OCI-LY1 (cell line): Measurements from ENCODE around the gene STAT3.
"Not testable (repeated sequence)": the region's sequence is repeated elsewhere in the genome, so short reads cannot be mapped to it uniquely, and the experiment has no call there.

Source experiments
- H2AFZ ChIP-seq: fragments of 200-600 bp; sonication (generic), shearing (Covaris generic); 2 replicates; pipeline ENCODE4 v1.6.0; 2014; ENCODE audit warnings: antibody characterized with exemption, mild to moderate bottlenecking, low read length
- H3F3A ChIP-seq: fragments of 200-600 bp; sonication (generic), shearing (Covaris generic); 2 replicates; pipeline ENCODE4 v1.6.0; 2014; ENCODE audit warnings: mild to moderate bottlenecking, antibody characterized with exemption, low read length, moderate library complexity; ENCODE audit not compliant: insufficient read depth
- H3K27ac ChIP-seq: fragments of 200-600 bp; sonication (generic); 2 replicates; pipeline ENCODE4 v1.5.1; 2014; ENCODE audit warnings: low read length, mixed run types, mild to moderate bottlenecking, low read depth; ENCODE audit not compliant: poor library complexity, severe bottlenecking
- H3K27me3 ChIP-seq: fragments of 200-600 bp; sonication (generic); 2 replicates; pipeline ENCODE4 v1.6.0; 2014; ENCODE audit warnings: antibody characterized with exemption, mild to moderate bottlenecking, low read length, moderate library complexity; ENCODE audit not compliant: insufficient read depth
- H3K36me3 ChIP-seq: fragments of 200-600 bp; sonication (generic); 2 replicates; pipeline ENCODE4 v1.6.1; 2014; ENCODE audit warnings: mild to moderate bottlenecking, antibody characterized with exemption, low read length, moderate library complexity, mixed read lengths; ENCODE audit not compliant: insufficient read depth
- H3K4me1 ChIP-seq: fragments of 200-600 bp; sonication (generic); 2 replicates; pipeline ENCODE4 v1.5.1; 2014; ENCODE audit warnings: mild to moderate bottlenecking, low read length, moderate library complexity; ENCODE audit not compliant: insufficient read depth, severe bottlenecking
- H3K4me2 ChIP-seq: fragments of 200-600 bp; sonication (generic), shearing (Covaris generic); 2 replicates; pipeline ENCODE4 v1.6.1; 2014; ENCODE audit warnings: low read length
- H3K4me3 ChIP-seq: fragments of 200-600 bp; sonication (generic); 2 replicates; pipeline ENCODE4 v1.5.1; 2014; ENCODE audit warnings: low read length, low read depth, mild to moderate bottlenecking, mixed read lengths; ENCODE audit not compliant: poor library complexity, severe bottlenecking
- H3K79me2 ChIP-seq: fragments of 200-600 bp; shearing (Covaris generic); 2 replicates; pipeline ENCODE4 v1.6.1; 2016; ENCODE audit warnings: mixed run types, low read length, mixed read lengths; ENCODE audit not compliant: insufficient read depth
- H3K9ac ChIP-seq: fragments of 200-600 bp; sonication (generic), shearing (Covaris generic); 2 replicates; pipeline ENCODE4 v1.6.1; 2014; ENCODE audit warnings: mild to moderate bottlenecking, low read length, mixed read lengths
- H3K9me2 ChIP-seq: fragments of 200-600 bp; sonication (generic), shearing (Covaris generic); 2 replicates; pipeline ENCODE4 v1.6.1; 2014; ENCODE audit warnings: low read depth, mild to moderate bottlenecking, low read length, mixed read lengths
- H3K9me3 ChIP-seq: fragments of 200-600 bp; shearing (Covaris generic); 2 replicates; pipeline ENCODE4 v1.6.1; 2014; ENCODE audit warnings: low read length, mixed read lengths
- H4K20me1 ChIP-seq: fragments of 200-600 bp; sonication (generic), shearing (Covaris generic); 2 replicates; pipeline ENCODE4 v1.6.0; 2016; ENCODE audit warnings: mild to moderate bottlenecking, low read length; ENCODE audit not compliant: insufficient read depth
- EZH2 ChIP-seq: fragments of 200-600 bp; sonication (generic), shearing (Covaris generic); IDR thresholded peaks from 2 replicates; pipeline ENCODE4 v1.8.0; 2017; ENCODE audit warnings: borderline replicate concordance, mixed run types, mild to moderate bottlenecking, antibody characterized with exemption, low read length, moderate library complexity, mixed read lengths
- TF ChIP-seq, protein P1 (sequence below): fragments of 200-600 bp; sonication (generic), shearing (Covaris generic); IDR thresholded peaks from 2 replicates; pipeline ENCODE4 v1.5.1; 2017; ENCODE audit warnings: mild to moderate bottlenecking, antibody characterized with exemption, low read length, moderate library complexity, mixed read lengths

Gene STAT3

GRCh38 chr17:42403150-42403549 is 14.9 kb upstream of the STAT3 start:
- Histone ChIP-seq H3K4me3 (no peak overlapping the region), H3K4me2 (no peak overlapping the region), H3K27ac (no peak overlapping the region), H3K36me3 (no peaks in the 10 kb centered on the region), H3K9ac (no peak overlapping the region), H3K9me2 (no peaks in the 10 kb centered on the region), H4K20me1 (no peaks in the 10 kb centered on the region), H3F3A (no peaks in the 10 kb centered on the region), H3K79me2 (no peaks in the 10 kb centered on the region), H3K9me3 (no peaks in the 10 kb centered on the region), H3K4me1 (no peaks in the 10 kb centered on the region), H2AFZ (no peak overlapping the region), H3K27me3 (peaks cover 10% of the 10 kb centered on the region; the same call in 1 of the 2 replicates)
- no peak for TF ChIP-seq EZH2
- TF ChIP-seq, protein P1, sequence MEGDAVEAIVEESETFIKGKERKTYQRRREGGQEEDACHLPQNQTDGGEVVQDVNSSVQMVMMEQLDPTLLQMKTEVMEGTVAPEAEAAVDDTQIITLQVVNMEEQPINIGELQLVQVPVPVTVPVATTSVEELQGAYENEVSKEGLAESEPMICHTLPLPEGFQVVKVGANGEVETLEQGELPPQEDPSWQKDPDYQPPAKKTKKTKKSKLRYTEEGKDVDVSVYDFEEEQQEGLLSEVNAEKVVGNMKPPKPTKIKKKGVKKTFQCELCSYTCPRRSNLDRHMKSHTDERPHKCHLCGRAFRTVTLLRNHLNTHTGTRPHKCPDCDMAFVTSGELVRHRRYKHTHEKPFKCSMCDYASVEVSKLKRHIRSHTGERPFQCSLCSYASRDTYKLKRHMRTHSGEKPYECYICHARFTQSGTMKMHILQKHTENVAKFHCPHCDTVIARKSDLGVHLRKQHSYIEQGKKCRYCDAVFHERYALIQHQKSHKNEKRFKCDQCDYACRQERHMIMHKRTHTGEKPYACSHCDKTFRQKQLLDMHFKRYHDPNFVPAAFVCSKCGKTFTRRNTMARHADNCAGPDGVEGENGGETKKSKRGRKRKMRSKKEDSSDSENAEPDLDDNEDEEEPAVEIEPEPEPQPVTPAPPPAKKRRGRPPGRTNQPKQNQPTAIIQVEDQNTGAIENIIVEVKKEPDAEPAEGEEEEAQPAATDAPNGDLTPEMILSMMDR = peak; percentile 57

DNA sequence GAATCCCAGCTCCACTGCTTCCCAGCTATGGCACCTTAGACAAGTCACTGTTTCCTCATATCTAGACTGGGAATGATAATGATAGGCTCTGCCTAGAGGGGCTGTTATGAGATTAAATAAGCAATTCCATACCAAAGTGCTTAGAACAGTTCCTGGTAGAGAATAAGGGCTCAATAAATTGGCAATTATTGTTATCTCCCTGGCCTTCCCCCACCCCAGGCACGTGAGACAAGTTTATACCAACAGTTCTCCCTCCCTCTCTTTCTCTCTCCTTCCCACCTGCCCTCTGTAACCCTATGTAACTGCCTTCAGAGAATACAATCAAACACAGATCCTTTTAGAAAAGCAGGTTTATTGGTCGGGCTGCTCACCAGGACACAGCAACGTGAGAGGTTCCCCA is 13.9 kb upstream of the STAT3 start:
- H3K79me2 ChIP-seq = no peaks in the 10 kb centered on the region
- H3K27ac ChIP-seq = no peak overlapping the region
- no peak overlapping the region for H3K9ac ChIP-seq
- no peaks in the 10 kb centered on the region for H3F3A ChIP-seq
- no peak overlapping the region for H3K4me3 ChIP-seq
- H4K20me1 ChIP-seq = no peaks in the 10 kb centered on the region
- no peaks in the 10 kb centered on the region for H3K4me1 ChIP-seq
- no peak for TF ChIP-seq EZH2
- TF ChIP-seq, protein P1 = no peak
- no peak overlapping the region for H3K4me2 ChIP-seq
- H3K36me3 ChIP-seq = no peaks in the 10 kb centered on the region
- no peaks in the 10 kb centered on the region for H3K9me2 ChIP-seq
- H2AFZ ChIP-seq = no peak overlapping the region
- H3K27me3 ChIP-seq = peaks cover 10% of the 10 kb centered on the region; the same call in 1 of the 2 replicates
- no peaks in the 10 kb centered on the region for H3K9me3 ChIP-seq

GRCh38 chr17:42400844-42401375 is 12.7 kb upstream of the STAT3 start:
- H3K9me3 ChIP-seq, H4K20me1 ChIP-seq, H3K36me3 ChIP-seq, H3K4me1 ChIP-seq, H3K9ac ChIP-seq, H3K27ac ChIP-seq, H2AFZ ChIP-seq, H3K9me2 ChIP-seq, H3K4me2 ChIP-seq, H3F3A ChIP-seq, H3K4me3 ChIP-seq, H3K79me2 ChIP-seq, H3K27me3 ChIP-seq: not testable (repeated sequence)

- H3F3A ChIP-seq = no peaks in the 10 kb centered on the region
- no peaks in the 10 kb centered on the region for H4K20me1 ChIP-seq
- no peaks in the 10 kb centered on the region for H3K36me3 ChIP-seq
- no peaks in the 10 kb centered on the region for H3K9me3 ChIP-seq
- TF ChIP-seq EZH2 = no peak
- TF ChIP-seq, protein P1 = no peak
- no peak overlapping the region for H3K4me3 ChIP-seq
- H3K4me2 ChIP-seq = no peak overlapping the region
- no peak overlapping the region for H3K9ac ChIP-seq
- H2AFZ ChIP-seq = no peak overlapping the region
- H3K4me1 ChIP-seq = no peaks in the 10 kb centered on the region
- no peaks in the 10 kb centered on the region for H3K9me2 ChIP-seq
- no peak overlapping the region for H3K27ac ChIP-seq
- H3K79me2 ChIP-seq = no peaks in the 10 kb centered on the region
- peaks cover 10% of the 10 kb centered on the region; the same call in 1 of the 2 replicates for H3K27me3 ChIP-seq
These were observed 12.0 kb upstream of the STAT3 start for GRCh38 chr17:42399948-42400843.
